OCI-LY1 (cell line): Measurements from ENCODE around the gene AKR7A3.

ENCODE experiments used
- CTCF ChIP-seq: fragments of 200-600 bp; sonication (generic), shearing (Covaris generic); IDR thresholded peaks from 2 replicates; pipeline ENCODE4 v1.5.1; 2017; ENCODE audit warnings: mild to moderate bottlenecking, antibody characterized with exemption, low read length, moderate library complexity, mixed read lengths
- EZH2 ChIP-seq: fragments of 200-600 bp; sonication (generic), shearing (Covaris generic); IDR thresholded peaks from 2 replicates; pipeline ENCODE4 v1.8.0; 2017; ENCODE audit warnings: borderline replicate concordance, mixed run types, mild to moderate bottlenecking, antibody characterized with exemption, low read length, moderate library complexity, mixed read lengths

GRCh38 chr1:19331262-19331878 is 42.8 kb upstream of the AKR7A3 start:
- TF ChIP-seq CTCF (no peak), EZH2 (no peak)
